ENCODE results near the gene USP17L30. TPM values are rescaled to one million over a fixed set of nuclear protein-coding genes. Genes with fewer than 3 reads are reported as not detected.
A peak's percentile ranks its signal among the peaks of the same experiment; 100 is the strongest.
"Not testable (repeated sequence)": the region's sequence is repeated elsewhere in the genome, so short reads cannot be mapped to it uniquely, and the experiment has no call there.

USP17L30 gene
- total and polyA plus RNA-seq, 2 donors (not counting 1 experiment from before 2014, with no cell fraction given), result not detected

- not testable (repeated sequence) for DNase-seq (ENCODE audit: low read depth in 2 of 2); H3K79me2 ChIP-seq (ENCODE audit: control insufficient read depth, insufficient read depth, low read length); H3K4me2 ChIP-seq (ENCODE audit: extremely low read depth, insufficient read depth, low read length); H3K36me3 ChIP-seq (ENCODE audit: control insufficient read depth, insufficient read depth, low read length); H3K27ac ChIP-seq (ENCODE audit: insufficient read depth, low read length); H3K4me3 ChIP-seq (replicated peaks in 1 of 4; ENCODE audit: control extremely low read depth in 1 of 4, insufficient read depth in 1 of 4, low read depth in 3 of 4, low read length in 4 of 4); H3K9ac ChIP-seq (ENCODE audit: insufficient read depth, low read length); H3K4me1 ChIP-seq (ENCODE audit: control insufficient read depth, extremely low read depth, insufficient read depth, low read length); H2AFZ ChIP-seq (ENCODE audit: low read length); H4K20me1 ChIP-seq (ENCODE audit: control insufficient read depth, extremely low read depth, insufficient read depth, low read length); H3K9me3 ChIP-seq (ENCODE audit: control insufficient read depth, insufficient read depth, low read depth, low read length); H3K27me3 ChIP-seq (ENCODE audit: control insufficient read depth, insufficient read depth, low read length)
These were observed 14.3 kb upstream of the USP17L30 start, which contains the start of gene USP17L28 for GRCh38 chr4:9348593-9348992. Gene USP17L28, plus strand, starts transcription at chr4:9348893. Its CDS starts 0 bp downstream, at chr4:9348893.

GRCh38 chr4:9350866-9351265 is 12.1 kb upstream of the USP17L30 start:
- not testable (repeated sequence) for H3K79me2 ChIP-seq (ENCODE audit: control insufficient read depth, insufficient read depth, low read length); H2AFZ ChIP-seq (ENCODE audit: low read length); H3K27me3 ChIP-seq (ENCODE audit: control insufficient read depth, insufficient read depth, low read length); H3K4me3 ChIP-seq (replicated peaks in 1 of 4; ENCODE audit: control extremely low read depth in 1 of 4, insufficient read depth in 1 of 4, low read depth in 3 of 4, low read length in 4 of 4); H3K4me1 ChIP-seq (ENCODE audit: control insufficient read depth, extremely low read depth, insufficient read depth, low read length); H3K27ac ChIP-seq (ENCODE audit: insufficient read depth, low read length); H3K36me3 ChIP-seq (ENCODE audit: control insufficient read depth, insufficient read depth, low read length); H3K9me3 ChIP-seq (ENCODE audit: control insufficient read depth, insufficient read depth, low read depth, low read length); DNase-seq (ENCODE audit: low read depth in 2 of 2); H3K9ac ChIP-seq (ENCODE audit: insufficient read depth, low read length); H4K20me1 ChIP-seq (ENCODE audit: control insufficient read depth, extremely low read depth, insufficient read depth, low read length); H3K4me2 ChIP-seq (ENCODE audit: extremely low read depth, insufficient read depth, low read length)

- H4K20me1 ChIP-seq (ENCODE audit: control insufficient read depth, extremely low read depth, insufficient read depth, low read length); H3K4me2 ChIP-seq (ENCODE audit: extremely low read depth, insufficient read depth, low read length); H3K4me3 ChIP-seq (replicated peaks in 1 of 4; ENCODE audit: control extremely low read depth in 1 of 4, insufficient read depth in 1 of 4, low read depth in 3 of 4, low read length in 4 of 4); H3K27me3 ChIP-seq (ENCODE audit: control insufficient read depth, insufficient read depth, low read length); DNase-seq (ENCODE audit: low read depth in 2 of 2); H3K27ac ChIP-seq (ENCODE audit: insufficient read depth, low read length); H3K9ac ChIP-seq (ENCODE audit: insufficient read depth, low read length); H3K4me1 ChIP-seq (ENCODE audit: control insufficient read depth, extremely low read depth, insufficient read depth, low read length); H2AFZ ChIP-seq (ENCODE audit: low read length); H3K79me2 ChIP-seq (ENCODE audit: control insufficient read depth, insufficient read depth, low read length); H3K9me3 ChIP-seq (ENCODE audit: control insufficient read depth, insufficient read depth, low read depth, low read length); H3K36me3 ChIP-seq (ENCODE audit: control insufficient read depth, insufficient read depth, low read length): not testable (repeated sequence)
These were observed 9.6 kb upstream of the USP17L30 start, which contains the start of gene USP17L29 for GRCh38 chr4:9353338-9353737. Gene USP17L29, plus strand, starts transcription at chr4:9353638. Its CDS starts 0 bp downstream, at chr4:9353638.

GRCh38 chr4:9379881-9380280 is 17.0 kb downstream of the USP17L30 start:
- not testable (repeated sequence) for DNase-seq (ENCODE audit: low read depth in 2 of 2); H3K79me2 ChIP-seq (ENCODE audit: control insufficient read depth, insufficient read depth, low read length); H3K4me1 ChIP-seq (ENCODE audit: control insufficient read depth, extremely low read depth, insufficient read depth, low read length); H3K9ac ChIP-seq (ENCODE audit: insufficient read depth, low read length); H4K20me1 ChIP-seq (ENCODE audit: control insufficient read depth, extremely low read depth, insufficient read depth, low read length); H3K27ac ChIP-seq (ENCODE audit: insufficient read depth, low read length); H3K4me2 ChIP-seq (ENCODE audit: extremely low read depth, insufficient read depth, low read length); H3K27me3 ChIP-seq (ENCODE audit: control insufficient read depth, insufficient read depth, low read length); H2AFZ ChIP-seq (ENCODE audit: low read length); H3K9me3 ChIP-seq (ENCODE audit: control insufficient read depth, insufficient read depth, low read depth, low read length); H3K36me3 ChIP-seq (ENCODE audit: control insufficient read depth, insufficient read depth, low read length); H3K4me3 ChIP-seq (replicated peaks in 1 of 4; ENCODE audit: control extremely low read depth in 1 of 4, insufficient read depth in 1 of 4, low read depth in 3 of 4, low read length in 4 of 4)

GRCh38 chr4:9381012-9381534 is 18.1 kb downstream of the USP17L30 start:
- not testable (repeated sequence) for H3K36me3 ChIP-seq (ENCODE audit: control insufficient read depth, insufficient read depth, low read length); H3K79me2 ChIP-seq (ENCODE audit: control insufficient read depth, insufficient read depth, low read length); H4K20me1 ChIP-seq (ENCODE audit: control insufficient read depth, extremely low read depth, insufficient read depth, low read length); H3K27ac ChIP-seq (ENCODE audit: insufficient read depth, low read length); H3K27me3 ChIP-seq (ENCODE audit: control insufficient read depth, insufficient read depth, low read length); H3K4me2 ChIP-seq (ENCODE audit: extremely low read depth, insufficient read depth, low read length); H2AFZ ChIP-seq (ENCODE audit: low read length); H3K9me3 ChIP-seq (ENCODE audit: control insufficient read depth, insufficient read depth, low read depth, low read length); H3K4me1 ChIP-seq (ENCODE audit: control insufficient read depth, extremely low read depth, insufficient read depth, low read length)
- TF ChIP-seq CTCF (conservative IDR thresholded peaks at IDR 0.05 in 1 of 2, IDR thresholded peaks at IDR 0.05 in 1 of 2; ENCODE audit: low read depth in 1 of 2, low read length in 2 of 2), result peak; percentile 17 to 35
- Histone ChIP-seq H3K4me3 (replicated peaks in 1 of 4; ENCODE audit: control extremely low read depth in 1 of 4, insufficient read depth in 1 of 4, low read depth in 3 of 4, low read length in 4 of 4) (peak overlapping the region in 2 of 4 experiments; percentile 45 to 49), H3K9ac (ENCODE audit: insufficient read depth, low read length) (peak overlapping the region; percentile 23)
- DNase-seq (ENCODE audit: low read depth in 2 of 2), result peak in 1 of 2 donors; percentile 17
